Esophagus muscularis mucosa (tissue), 4 donors: ENCODE data around the gene MGME1. TPM values are rescaled to one million over a fixed set of nuclear protein-coding genes. Genes with fewer than 3 reads are reported as not detected.

Experiments
- DNase-seq: peaks from one replicate; pipeline ENCODE4 v3.0.0-alpha.2; 2017; ENCODE audit errors: extremely low spot score
- H3K27ac ChIP-seq, 4 donors: fragments of 200-600 bp; sonication (generic); replicated peaks in 1 of 4; 1 replicate in 3 of 4; 2 replicates in 1 of 4; pipeline ENCODE4 v1.5.1; 2016 to 2019; ENCODE audit warnings: mild to moderate bottlenecking in 1 of 4
- H3K27me3 ChIP-seq, 4 donors: fragments of 200-600 bp; sonication (generic); one replicate each; pipeline versions ENCODE4 v1.5.1 to v1.6.0; 2016 to 2019
- H3K36me3 ChIP-seq, 4 donors: fragments of 200-600 bp; sonication (generic); one replicate each; pipeline ENCODE4 v1.5.1; 2016 to 2019
- H3K4me1 ChIP-seq, 4 donors: fragments of 200-600 bp; sonication (generic); one replicate each; pipeline ENCODE4 v1.5.1; 2016 to 2019
- H3K4me3 ChIP-seq, 4 donors: fragments of 200-600 bp; sonication (generic); 1 replicate in 2 of 4; 2 replicates in 2 of 4; pipeline ENCODE4 v1.5.1; 2016 to 2019; ENCODE audit warnings: mild to moderate bottlenecking in 4 of 4, moderate library complexity in 1 of 4
- H3K9me3 ChIP-seq, 4 donors: fragments of 200-600 bp; sonication (generic); 1 replicate in 3 of 4; 2 replicates in 1 of 4; pipeline ENCODE4 v1.5.1; 2016 to 2019
- CTCF ChIP-seq, 3 experiments: fragments of 200-600 bp in 2 of 3; fragments of 450-650 bp in 1 of 3; sonication (generic) in 2 of 3; IDR thresholded peaks; one replicate each; pipeline ENCODE4 v1.5.1; 2017 to 2019; ENCODE audit warnings: antibody characterized with exemption in 3 of 3, mild to moderate bottlenecking in 2 of 3, moderate library complexity in 1 of 3
- EP300 ChIP-seq: sonication (generic); formaldehyde crosslinking; IDR thresholded peaks from one replicate; pipeline ENCODE4 v1.6.1; 2017; ENCODE audit warnings: antibody characterized with exemption
- POLR2A ChIP-seq: fragments of 450-650 bp; IDR thresholded peaks from one replicate; pipeline ENCODE4 v1.6.1; 2017; ENCODE audit warnings: antibody characterized with exemption, moderate library complexity, mild to moderate bottlenecking, low read depth
- POLR2AphosphoS5 ChIP-seq, 2 donors: sonication (generic); formaldehyde crosslinking; IDR thresholded peaks; one replicate each; pipeline ENCODE4 v1.6.1; 2017; ENCODE audit warnings: antibody characterized with exemption in 2 of 2
- WGBS: methylation state at CpG from one replicate; pipeline ENCODE4 v1.1.5; 2018; 5-methylcytosine and 5-hydroxymethylcytosine counted together
- intact Hi-C: fragments of 100-400 bp; cut with DNase I; formaldehyde crosslinking; loops from one replicate; pipeline ENCODE4 v1.15.1; 2023
- total RNA-seq, 4 donors: library from RNA; depleted of rRNA; stranded (reverse); fragments of >200 nt; gene quantifications; one replicate each; pipeline versions ENCODE4 v1.1.0 to v1.2.1, GENCODE V29; 2016

Gene MGME1
- total RNA-seq, 4 donors from 2014 or later, result 5.2 to 6.5 (median 6.0) TPM

- WGBS, result 94% methylated on average over 8 of the region's 8 CpGs
- intact Hi-C loops, result no loop called here
- DNase-seq, result no peak
- Histone ChIP-seq H3K9me3 (no peaks in the 10 kb centered on the region), H3K4me1 (peaks cover 7 to 33% (median 27%) of the 10 kb centered on the region in 4 donors), H3K36me3 (peaks cover 36 to 84% (median 73%) of the 10 kb centered on the region in 4 donors), H3K4me3 (no peak overlapping the region), H3K27me3 (no peaks in the 10 kb centered on the region), H3K27ac (no peak overlapping the region)
- TF ChIP-seq CTCF (IDR thresholded peaks at IDR 0.05), result no peak
- TF ChIP-seq POLR2AphosphoS5 (IDR thresholded peaks at IDR 0.05), result no peak
Measured at GRCh38 chr20:17952692-17953684, 15.8 kb upstream of the MGME1 start.

- peaks cover 17 to 42% (median 36%) of the 10 kb centered on the region in 4 donors for H3K4me1 ChIP-seq
- no peak for DNase-seq
- no peak overlapping the region for H3K27ac ChIP-seq
- WGBS, result 93% methylated on average over 5 of the region's 5 CpGs
- TF ChIP-seq CTCF (IDR thresholded peaks at IDR 0.05), result no peak
- TF ChIP-seq POLR2A, result no peak
- TF ChIP-seq EP300, result no peak
- TF ChIP-seq POLR2AphosphoS5 (IDR thresholded peaks at IDR 0.05), result no peak
- no peak overlapping the region for H3K4me3 ChIP-seq
- intact Hi-C loops, result no loop called here
- no peaks in the 10 kb centered on the region for H3K27me3 ChIP-seq
- no peaks in the 10 kb centered on the region for H3K9me3 ChIP-seq
- H3K36me3 ChIP-seq, result peaks cover 29 to 74% (median 64%) of the 10 kb centered on the region in 4 donors
Measured at GRCh38 chr20:17953935-17954334, 14.9 kb upstream of the MGME1 start.

- peaks cover 17 to 61% (median 51%) of the 10 kb centered on the region in 4 donors for H3K36me3 ChIP-seq
- no peak for DNase-seq
- H3K4me1 ChIP-seq, result peaks cover 29 to 56% (median 50%) of the 10 kb centered on the region in 4 donors
- H3K9me3 ChIP-seq, result no peaks in the 10 kb centered on the region
- 69% methylated on average over 3 of the region's 3 CpGs for WGBS
- TF ChIP-seq CTCF (IDR thresholded peaks at IDR 0.05), result no peak
- TF ChIP-seq EP300, result no peak
- TF ChIP-seq POLR2A, result no peak
- no peak for TF ChIP-seq POLR2AphosphoS5 (IDR thresholded peaks at IDR 0.05)
- peak overlapping the region in 3 of 4 donors; percentile 8 to 79 (median 76) for H3K27ac ChIP-seq
- H3K27me3 ChIP-seq, result no peaks in the 10 kb centered on the region
- intact Hi-C loops, result no loop called here
- no peak overlapping the region for H3K4me3 ChIP-seq
Measured at GRCh38 chr20:17955302-17955701, 13.5 kb upstream of the MGME1 start.

GRCh38 chr20:17956099-17956685 lies 12.6 kb upstream of the MGME1 start:
- intact Hi-C loops, result no loop called here
- no peaks in the 10 kb centered on the region for H3K27me3 ChIP-seq
- peaks cover 8 to 52% (median 42%) of the 10 kb centered on the region in 4 donors for H3K36me3 ChIP-seq
- no peaks in the 10 kb centered on the region for H3K9me3 ChIP-seq
- DNase-seq, result no peak
- TF ChIP-seq POLR2AphosphoS5 (IDR thresholded peaks at IDR 0.05) (no peak), EP300 (no peak), POLR2A (no peak), CTCF (IDR thresholded peaks at IDR 0.05) (no peak)
- H3K4me3 ChIP-seq, result no peak overlapping the region
- H3K4me1 ChIP-seq, result peaks cover 38 to 65% (median 58%) of the 10 kb centered on the region in 4 donors
- 82% methylated on average over 8 of the region's 8 CpGs for WGBS
- peak overlapping the region; percentile 3 to 79 (median 76) for H3K27ac ChIP-seq
